Uterus (tissue), 2 donors: ENCODE data around the gene CD96.

ENCODE experiments used
- CTCF ChIP-seq, 4 experiments: fragments of 200-600 bp in 2 of 4; fragments of 450-650 bp in 2 of 4; sonication (generic) in 2 of 4; IDR thresholded peaks; one replicate each; pipeline ENCODE4 v1.5.1; 2016 to 2019; ENCODE audit warnings: antibody characterized with exemption in 4 of 4, mild to moderate bottlenecking in 2 of 4, moderate library complexity in 1 of 4
- POLR2A ChIP-seq, 2 donors: fragments of 450-650 bp; IDR thresholded peaks; one replicate each; pipeline ENCODE4 v1.6.1; 2016; ENCODE audit warnings: antibody characterized with exemption in 2 of 2, mild to moderate bottlenecking in 1 of 2, moderate library complexity in 1 of 2

- TF ChIP-seq CTCF (IDR thresholded peaks at IDR 0.05) (no peak), POLR2A (IDR thresholded peaks at IDR 0.05) (no peak)
Measured at GRCh38 chr3:111584744-111585143, 42.7 kb downstream of the CD96 start.
